NB4 (cell line): ENCODE data around the gene CDK15.

ENCODE experiments used
- DNase-seq: peaks from one replicate; pipeline ENCODE4 v3.0.0; 2010; ENCODE audit warnings: low read depth
- H3K4me3 ChIP-seq: one replicate; pipeline ENCODE4 v1.5.1; 2011; ENCODE audit warnings: mild to moderate bottlenecking, low read depth, low read length, moderate library complexity
- MYC ChIP-seq: IDR thresholded peaks from 2 replicates; pipeline ENCODE4 v1.6.1; 2011; ENCODE audit warnings: low read depth, low read length
- POLR2A ChIP-seq: IDR thresholded peaks from 2 replicates; pipeline ENCODE4 v1.6.1; 2011; ENCODE audit warnings: mild to moderate bottlenecking; ENCODE audit not compliant: insufficient read length; ENCODE audit errors: extremely low read depth
- TF ChIP-seq, protein P1 (sequence below): IDR thresholded peaks from one replicate; pipeline ENCODE4 v1.5.1; 2012; ENCODE audit warnings: low read depth, low read length
- TF ChIP-seq, protein P2 (sequence below): IDR thresholded peaks from 2 replicates; pipeline ENCODE4 v1.6.1; 2011; ENCODE audit warnings: low read depth, low read length

CDK15 gene

DNA sequence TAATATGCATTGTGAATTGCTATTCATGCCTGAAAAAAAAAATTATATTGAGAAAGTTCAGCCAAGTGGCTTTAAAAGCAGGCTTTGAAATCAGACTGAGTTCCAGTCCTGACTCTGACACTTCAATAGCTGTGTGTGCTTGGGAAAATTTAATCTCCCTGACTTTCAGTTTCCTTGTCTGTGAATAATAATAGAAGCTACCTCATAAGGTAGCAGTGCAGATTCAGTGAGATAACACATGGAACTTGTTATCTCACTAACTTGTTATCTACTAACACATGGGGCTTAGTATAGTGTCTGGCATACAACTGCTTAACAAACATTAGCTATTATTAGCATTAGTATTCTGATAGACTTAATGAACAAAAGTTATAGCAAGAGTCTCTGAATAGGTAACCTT, 40.5 kb upstream of the CDK15 start:
- no peak for DNase-seq
- H3K4me3 ChIP-seq, result no peak overlapping the region
- TF ChIP-seq MYC, result no peak
- TF ChIP-seq, protein P1, sequence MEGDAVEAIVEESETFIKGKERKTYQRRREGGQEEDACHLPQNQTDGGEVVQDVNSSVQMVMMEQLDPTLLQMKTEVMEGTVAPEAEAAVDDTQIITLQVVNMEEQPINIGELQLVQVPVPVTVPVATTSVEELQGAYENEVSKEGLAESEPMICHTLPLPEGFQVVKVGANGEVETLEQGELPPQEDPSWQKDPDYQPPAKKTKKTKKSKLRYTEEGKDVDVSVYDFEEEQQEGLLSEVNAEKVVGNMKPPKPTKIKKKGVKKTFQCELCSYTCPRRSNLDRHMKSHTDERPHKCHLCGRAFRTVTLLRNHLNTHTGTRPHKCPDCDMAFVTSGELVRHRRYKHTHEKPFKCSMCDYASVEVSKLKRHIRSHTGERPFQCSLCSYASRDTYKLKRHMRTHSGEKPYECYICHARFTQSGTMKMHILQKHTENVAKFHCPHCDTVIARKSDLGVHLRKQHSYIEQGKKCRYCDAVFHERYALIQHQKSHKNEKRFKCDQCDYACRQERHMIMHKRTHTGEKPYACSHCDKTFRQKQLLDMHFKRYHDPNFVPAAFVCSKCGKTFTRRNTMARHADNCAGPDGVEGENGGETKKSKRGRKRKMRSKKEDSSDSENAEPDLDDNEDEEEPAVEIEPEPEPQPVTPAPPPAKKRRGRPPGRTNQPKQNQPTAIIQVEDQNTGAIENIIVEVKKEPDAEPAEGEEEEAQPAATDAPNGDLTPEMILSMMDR, result no peak
- no peak for TF ChIP-seq POLR2A
- TF ChIP-seq, protein P2, sequence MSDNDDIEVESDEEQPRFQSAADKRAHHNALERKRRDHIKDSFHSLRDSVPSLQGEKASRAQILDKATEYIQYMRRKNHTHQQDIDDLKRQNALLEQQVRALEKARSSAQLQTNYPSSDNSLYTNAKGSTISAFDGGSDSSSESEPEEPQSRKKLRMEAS, result no peak

DNA sequence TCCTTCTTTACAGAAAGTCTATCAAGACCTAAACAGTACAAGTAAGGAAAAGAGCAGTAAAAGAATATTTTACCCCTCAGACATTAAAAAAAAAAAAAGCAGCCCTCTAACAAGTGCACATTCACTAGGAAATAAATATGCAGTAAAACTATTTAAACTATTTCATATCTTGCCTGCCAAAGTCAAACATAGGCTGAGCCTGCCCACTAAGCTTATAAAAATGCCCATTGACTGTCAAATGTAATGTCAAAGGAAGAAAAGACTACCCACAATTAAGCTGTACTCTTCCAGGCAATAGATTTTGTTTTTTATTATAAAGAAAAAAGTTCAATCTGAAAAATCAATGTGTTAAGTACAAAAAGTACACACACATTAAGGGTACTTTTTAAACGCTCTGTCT, 37.4 kb upstream of the CDK15 start:
- TF ChIP-seq, protein P1, result no peak
- TF ChIP-seq, protein P2, result no peak
- TF ChIP-seq POLR2A, result no peak
- TF ChIP-seq MYC, result no peak
- no peak for DNase-seq
- no peak overlapping the region for H3K4me3 ChIP-seq

DNA sequence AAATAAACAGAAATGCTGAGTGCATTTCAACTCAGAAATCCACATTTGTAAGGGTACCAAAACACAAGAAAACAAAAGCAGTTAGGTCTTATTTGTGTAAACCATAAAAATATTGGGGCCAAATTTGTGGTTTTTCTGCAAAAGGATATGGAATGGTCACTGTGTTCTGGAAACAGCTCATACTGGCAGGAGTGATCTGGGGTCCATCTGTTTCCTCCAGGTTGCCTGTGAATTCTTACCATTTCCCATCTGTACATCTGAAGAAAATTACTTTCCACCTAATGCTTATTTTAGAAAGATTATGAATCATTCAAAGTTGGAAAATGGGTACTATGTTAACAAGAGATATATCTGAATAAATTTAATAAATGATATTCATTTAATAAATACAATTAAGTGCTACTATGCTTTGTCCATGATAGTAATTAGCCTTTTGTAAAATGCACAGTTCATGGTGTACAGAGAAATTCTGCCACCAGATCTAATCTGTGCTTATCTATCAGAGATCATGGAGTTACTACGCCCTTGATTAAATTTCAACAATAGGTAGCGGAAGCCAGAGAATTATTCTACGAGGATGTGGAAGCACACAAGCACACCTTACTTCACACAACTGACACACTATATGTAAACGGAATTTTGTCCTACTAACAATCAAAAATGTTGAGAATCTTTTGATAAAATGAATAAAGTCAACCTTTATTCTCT, 36.5 kb upstream of the CDK15 start:
- no peak for DNase-seq
- TF ChIP-seq MYC (no peak), POLR2A (no peak)

DNA sequence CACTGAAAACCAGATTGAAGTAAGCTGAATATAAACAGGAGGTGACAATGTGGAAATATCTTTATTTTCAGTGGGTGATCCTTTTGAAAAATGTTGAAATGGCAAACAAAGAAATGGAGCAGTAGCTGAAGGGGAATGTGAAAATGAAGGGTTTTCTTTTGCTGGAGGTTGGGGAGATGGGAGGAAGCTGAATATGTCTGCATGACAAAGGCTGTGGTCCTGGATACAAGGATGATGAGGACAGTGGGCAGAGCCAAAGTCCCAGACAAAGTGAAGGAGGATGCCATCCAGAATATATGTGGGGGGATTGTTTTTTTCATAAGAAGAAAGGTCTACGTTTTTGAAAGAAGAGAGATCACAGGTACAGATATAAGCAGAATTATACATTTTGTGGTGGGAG, 32.3 kb upstream of the CDK15 start:
- TF ChIP-seq, protein P2, result no peak
- TF ChIP-seq MYC (no peak), POLR2A (no peak)
- TF ChIP-seq, protein P1, result no peak
- no peak overlapping the region for H3K4me3 ChIP-seq
- DNase-seq, result no peak

More for the DNA sequence above, 36.5 kb upstream of the CDK15 start:
- H3K4me3 ChIP-seq, result no peak overlapping the region

DNA sequence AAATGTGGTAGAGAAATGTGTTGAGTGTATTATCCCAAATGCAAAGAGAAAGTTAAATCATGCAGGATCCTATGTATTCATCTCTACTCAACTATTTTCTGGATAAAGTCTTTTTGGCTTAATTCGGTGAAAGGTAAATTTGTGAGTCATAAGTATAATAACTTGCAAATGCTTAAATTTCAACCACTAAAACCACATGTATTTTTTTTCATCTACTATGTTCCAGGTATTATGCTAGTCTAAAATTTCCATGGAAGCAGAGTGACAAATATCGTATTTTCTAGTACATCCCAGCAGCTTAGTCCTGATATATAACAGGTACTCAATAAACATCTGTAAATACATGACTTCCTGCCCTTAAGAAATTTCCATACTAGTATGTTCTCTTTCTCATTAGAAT, 31.8 kb upstream of the CDK15 start:
- TF ChIP-seq, protein P1, result no peak
- TF ChIP-seq MYC (no peak), POLR2A (no peak)
- TF ChIP-seq, protein P2, result no peak
- DNase-seq, result no peak
- no peak overlapping the region for H3K4me3 ChIP-seq

DNA sequence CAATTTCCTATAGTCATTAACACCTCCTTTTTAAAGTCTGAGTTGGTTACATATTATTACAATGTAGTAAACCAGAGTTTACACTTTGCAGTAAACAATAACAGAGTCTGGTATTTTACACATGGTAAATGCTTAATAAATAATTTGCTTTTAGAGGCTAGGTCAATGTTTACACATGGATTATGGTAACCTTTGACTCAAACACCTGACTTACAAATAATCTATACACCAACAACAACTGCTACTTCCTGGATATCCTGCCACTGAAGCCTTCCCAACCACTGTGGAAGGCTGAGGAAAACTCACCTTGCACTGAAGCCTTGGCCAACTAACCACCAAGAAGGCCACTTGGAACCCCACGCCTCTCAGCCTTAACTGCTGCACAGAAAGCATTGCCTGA, 31.0 kb upstream of the CDK15 start:
- no peak for DNase-seq
- TF ChIP-seq, protein P2, result no peak
- TF ChIP-seq, protein P1, result no peak
- TF ChIP-seq POLR2A (no peak), MYC (no peak)
- no peak overlapping the region for H3K4me3 ChIP-seq
